Activated CD8-positive, alpha-beta memory T cell treated with anti-CD3 and anti-CD28 coated beads for 24 hours (primary cell): ENCODE measurements around the gene SPECC1.
"Not testable (repeated sequence)": the region's sequence is repeated elsewhere in the genome, so short reads cannot be mapped to it uniquely, and the experiment has no call there.

ENCODE experiments used
- DNase-seq: peaks from one replicate; pipeline ENCODE4 v3.0.0-alpha.2; 2020

SPECC1 gene

GRCh38 chr17:20071824-20072691 lies 62.9 kb downstream of the SPECC1 start:
- DNase-seq: no peak

- no peak for DNase-seq
These were observed 63.5 kb downstream of the SPECC1 start for GRCh38 chr17:20072692-20072992.

DNA sequence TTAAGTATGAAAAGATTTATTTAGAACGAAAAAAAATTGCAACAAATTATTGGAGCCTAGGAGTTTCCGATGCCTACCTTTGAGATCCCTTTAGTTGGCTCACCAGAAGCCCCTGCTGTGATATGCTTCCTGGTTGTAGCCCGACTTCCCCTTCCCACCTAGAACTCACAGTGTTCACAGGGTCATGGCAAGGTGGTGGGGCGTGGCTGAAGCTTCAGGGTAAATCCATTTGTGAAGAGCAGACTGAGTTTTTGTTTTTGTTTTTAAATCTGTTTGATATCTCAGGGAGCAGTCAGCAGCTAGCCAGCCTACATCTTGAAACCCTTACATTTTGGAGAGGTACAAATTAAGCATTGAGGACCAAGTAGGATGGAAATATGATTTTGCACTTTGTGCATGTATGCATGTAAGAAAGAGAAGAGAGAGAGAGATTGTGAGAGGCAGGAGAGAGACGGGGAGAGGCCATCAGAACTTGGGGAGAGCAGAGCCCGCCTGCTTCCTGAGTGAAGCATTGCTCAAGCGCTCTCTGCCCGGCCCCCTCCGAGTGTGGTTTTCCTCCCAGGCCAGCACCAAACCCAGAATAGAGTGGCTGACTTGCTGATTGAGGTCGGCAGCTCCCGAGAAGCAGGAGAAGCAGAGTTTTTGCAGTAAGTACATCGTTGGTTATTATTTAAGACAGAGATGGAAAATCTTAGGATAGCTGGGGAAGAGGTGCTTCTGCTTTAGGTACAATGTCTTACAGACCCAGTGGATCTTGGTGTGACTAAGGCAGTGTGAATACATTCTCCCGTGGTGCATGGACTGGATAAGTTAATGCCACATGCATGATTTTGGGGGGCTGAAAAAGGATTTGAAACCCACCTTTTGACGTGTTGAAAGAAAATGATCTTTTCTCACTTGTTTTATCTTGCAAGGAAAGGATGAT lies 64.2 kb downstream of the SPECC1 start:
- peak; percentile 67 for DNase-seq

GRCh38 chr17:20074001-20074400 lies 64.8 kb downstream of the SPECC1 start:
- DNase-seq: no peak

DNA sequence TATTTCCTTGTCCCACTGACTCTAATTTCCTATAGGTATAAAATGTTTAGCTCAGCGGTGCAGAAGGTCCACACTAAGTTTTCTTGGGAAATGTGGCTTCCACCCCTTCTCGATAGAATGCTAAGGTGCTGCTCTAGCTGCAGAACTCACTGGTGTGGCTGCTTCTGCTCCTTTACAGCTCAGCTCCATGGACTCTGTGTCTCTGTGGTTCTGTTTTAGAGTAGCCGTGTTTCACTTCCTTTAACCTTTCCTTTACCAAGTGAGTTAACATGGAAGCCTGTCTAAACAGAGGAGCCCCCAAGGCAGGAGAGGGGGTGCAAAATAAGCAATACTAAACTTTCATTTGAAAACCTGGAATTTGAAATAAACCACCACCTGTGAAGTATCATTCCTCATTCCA lies 65.3 kb downstream of the SPECC1 start:
- no peak for DNase-seq

DNA sequence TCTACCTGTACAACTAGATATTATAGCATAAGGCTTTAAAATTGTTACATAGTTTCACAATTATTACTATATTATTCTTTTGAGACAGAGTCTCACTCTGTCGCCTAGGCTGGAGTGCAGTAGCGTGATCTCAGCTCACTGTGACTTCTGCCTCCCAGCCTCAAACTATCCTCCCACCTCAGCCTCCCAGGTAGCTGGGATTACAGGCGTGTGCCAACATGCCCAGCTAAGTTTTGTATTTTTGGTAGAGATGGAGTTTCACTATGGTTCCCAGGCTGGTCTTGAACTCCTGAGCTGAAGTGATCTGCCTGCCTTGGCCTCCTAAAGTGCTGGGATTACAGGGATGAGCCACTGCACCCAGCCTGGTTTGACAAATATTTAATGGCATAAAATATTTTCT lies 67.0 kb downstream of the SPECC1 start:
- not testable (repeated sequence) for DNase-seq

DNA sequence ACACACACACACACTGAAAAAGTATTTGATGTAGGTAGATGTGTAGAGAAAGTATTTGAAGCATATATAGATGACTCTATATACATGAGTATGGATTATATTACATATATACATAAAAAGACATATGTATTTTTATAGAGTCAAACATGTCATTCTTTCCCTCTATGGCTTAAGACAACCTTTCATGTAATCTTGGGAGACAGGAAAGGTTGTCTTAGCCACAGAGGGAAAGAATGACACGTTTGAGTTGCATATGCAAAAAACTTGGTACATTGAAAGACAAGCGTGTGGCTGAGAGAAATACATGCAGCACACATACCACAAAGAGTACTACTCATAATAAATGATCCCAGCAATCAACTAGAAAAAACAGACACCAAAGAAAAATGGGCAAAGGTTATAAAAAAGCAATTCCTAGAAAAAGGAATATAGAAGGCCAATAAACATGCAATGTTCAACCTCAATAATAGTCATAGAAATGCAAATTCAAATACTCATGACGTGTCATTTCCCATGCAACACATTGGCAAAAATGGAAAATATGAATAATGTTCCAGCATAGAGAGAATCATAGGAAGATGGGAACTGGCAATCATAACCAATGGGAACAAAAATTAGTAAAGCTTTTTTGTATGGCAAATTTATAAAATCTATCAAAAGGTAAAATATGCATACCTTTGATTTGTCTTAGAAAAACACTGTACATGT lies 69.0 kb downstream of the SPECC1 start:
- no peak for DNase-seq

GRCh38 chr17:20080513-20080912 lies 71.4 kb downstream of the SPECC1 start:
- DNase-seq: no peak

DNA sequence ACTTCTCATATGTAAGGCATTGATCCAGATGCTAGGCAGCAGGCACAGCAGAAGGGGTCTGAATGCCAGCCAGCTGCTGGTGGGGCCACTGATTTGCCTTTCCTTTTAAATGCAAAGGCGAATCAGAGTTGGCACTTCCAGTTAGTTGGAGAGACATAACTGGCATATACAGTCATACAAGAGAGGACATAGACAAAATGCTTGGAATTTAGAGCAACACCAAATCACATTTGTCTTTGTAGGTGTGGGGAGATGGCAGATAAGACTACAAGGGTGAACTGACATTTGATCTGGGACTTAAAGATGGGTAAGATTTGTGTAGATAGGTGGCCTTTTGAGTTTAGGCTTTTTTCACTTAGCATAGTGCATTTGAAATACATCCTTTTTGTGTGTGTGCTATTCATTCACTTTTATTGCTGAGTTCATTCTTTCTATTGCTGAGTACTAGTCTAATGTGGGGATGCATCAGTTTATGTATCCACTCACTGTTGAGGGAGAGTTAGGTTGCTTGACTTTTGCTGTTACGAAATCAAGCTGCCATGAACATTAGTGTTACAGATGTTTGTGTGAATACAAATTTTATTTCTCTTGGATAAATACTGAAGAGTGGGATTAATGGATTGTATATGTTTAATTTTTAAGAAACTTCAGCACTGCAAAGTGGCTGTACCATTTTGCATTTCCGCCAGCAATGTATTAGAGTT lies 74.1 kb downstream of the SPECC1 start:
- no peak for DNase-seq

DNA sequence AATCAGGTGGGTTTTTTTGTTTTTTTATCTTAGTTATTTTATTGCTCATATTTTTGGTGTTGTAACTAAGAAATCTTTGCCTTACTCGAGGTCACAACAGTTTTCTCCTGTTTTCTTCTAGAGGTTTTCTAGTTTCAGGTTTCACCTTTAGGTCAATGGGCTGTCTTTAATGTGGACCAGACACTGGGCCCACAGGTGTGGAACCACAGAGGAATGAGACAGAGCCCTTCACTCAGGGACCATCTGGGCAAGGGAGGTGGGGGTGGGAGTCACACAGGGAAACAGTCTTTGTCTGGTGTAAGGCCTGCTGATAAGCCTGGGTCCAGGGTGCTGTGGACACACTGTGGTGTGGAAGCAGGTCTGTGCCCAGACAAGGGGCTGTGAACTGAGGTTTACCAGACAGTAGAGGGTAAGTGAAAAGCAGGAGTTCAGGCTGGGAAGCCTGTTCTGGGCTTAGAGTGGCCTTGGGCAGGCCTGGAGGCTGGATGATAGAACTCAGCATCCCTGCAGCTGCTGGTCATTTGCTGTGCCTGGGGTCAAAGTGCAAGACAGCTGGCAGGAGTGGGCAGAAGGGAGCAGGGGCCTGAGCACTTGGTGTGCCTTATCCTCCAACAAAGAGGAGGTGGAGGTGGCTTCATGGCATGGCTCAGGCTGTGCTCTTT lies 75.6 kb downstream of the SPECC1 start:
- no peak for DNase-seq

DNA sequence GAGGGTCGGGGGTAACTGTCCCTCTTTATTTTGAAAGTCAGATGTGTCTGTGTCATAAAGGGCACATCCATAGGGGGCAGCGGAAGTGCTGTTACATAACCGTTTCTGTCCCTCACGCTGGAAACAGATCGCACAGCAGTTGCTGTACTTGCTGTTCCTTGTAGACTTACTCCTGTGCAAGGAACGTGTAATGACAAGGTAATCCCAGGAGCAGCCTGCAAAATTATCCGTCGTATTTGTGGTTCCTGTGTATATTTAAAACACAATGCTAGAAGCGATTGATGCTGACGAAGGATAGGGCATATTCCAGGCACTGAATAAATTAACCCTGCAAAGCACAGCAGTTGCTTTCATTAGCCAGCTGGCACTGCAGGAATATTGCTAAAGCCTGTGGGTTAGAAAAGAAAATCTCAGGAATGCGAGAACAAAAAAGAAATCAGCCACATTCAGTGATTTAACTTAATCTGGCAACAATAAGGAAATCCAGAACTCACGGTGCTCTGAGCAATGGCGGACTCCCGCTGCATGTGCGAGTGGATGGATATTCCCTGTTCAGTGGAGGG lies 76.2 kb downstream of the SPECC1 start:
- DNase-seq: no peak

DNA sequence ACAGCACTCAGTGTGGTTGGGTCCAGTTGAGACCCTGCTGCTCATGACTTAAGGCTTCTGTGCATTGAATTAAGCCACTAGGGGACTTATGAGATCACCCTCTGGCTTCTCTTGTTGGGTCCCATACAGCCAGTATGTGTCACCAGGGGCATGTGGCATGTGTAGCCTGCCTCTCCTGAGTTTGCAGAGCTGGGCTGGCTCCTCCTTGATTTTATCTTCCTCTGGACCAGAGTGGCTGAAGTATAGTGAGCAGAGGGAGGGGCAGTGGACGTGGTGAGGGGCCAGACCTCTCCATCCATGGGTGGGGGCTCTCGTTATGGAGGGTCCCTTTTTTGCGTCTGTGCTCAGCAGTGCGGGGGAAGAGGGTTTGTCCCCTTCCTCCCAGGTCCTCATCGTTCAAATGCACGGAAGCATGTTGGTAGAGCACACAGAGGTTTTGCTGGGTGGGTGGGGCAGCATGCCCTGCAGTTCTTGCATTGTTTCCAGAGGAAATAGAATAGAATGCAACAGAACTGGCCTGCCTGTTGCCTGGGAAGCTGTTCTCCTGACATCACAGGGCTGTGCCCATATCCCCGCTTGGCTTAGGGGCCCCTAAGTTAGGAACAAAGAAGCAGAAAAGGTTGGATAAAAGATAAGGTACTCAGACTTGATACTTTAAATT lies 77.4 kb downstream of the SPECC1 start:
- DNase-seq: peak; percentile 33

DNA sequence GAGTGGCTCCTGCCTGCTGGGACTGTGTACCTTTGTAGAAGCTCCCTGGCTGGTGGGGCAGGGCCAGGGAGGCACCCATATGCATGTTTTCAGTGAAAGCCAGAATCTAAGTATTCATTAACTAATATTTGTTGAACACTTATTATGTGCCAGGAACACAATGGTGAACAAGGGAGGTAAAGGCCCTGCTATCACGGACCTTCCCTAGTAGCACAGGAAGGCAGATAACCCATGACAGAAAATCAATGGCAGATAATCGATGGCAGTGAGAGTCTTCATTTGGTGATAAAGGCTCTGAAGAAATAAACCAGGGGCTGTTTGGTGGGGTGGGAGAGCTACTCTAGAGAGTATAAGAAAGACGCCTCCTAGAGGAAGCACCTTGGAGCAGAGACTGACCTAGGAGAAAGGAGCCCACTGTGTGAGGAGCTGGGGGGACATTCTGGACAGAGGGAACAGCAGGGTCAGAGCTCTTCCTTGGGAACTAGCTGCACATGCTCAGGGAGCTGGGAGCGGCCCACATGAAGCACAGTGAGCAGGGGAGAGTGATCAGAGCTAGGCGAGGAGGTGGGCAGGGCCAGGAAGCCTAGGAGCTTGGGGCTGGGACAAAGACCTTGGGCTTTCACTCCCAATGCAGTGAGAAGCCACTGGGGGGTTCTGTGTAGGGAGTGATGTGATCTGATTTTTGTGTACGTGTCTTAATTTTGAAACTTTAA lies 78.5 kb downstream of the SPECC1 start:
- no peak for DNase-seq

DNA sequence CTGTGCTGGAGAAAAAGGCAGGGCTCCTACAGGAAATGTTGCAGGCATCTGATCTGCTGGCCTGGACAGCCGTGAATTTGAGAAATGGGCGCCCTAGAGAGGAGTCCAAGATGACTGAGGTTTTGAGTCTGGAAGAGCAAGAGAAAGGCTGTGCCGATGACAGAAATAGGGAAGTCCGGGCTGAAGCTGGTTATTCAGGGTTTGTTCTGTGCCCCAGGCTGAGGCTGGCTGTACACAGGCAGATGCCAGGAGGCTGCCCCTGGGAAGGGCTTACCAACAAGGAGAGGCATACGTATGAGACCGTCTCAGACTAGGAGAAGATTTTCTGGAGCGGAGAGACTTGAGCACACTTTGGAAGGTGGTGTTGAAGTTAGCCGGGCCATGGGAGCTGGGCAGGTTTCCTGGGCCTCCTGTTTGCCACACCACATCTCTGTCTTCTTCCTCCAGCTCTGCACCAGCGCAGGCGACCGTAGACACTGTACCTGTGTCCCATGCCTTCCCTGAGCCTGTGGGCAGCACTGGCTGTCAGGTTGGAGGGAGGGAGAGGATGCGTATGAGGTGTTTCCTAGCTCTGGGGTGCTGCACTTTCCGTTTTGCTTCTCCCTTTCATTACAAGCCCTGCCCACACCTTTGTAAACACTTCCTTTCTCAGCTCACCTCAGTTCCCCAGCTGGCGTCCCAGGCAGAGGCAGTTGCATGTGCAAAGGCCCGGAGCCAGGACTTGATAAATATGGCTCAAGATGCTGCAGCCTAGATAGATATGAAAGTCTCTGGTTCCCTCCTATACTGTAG lies 80.8 kb downstream of the SPECC1 start:
- DNase-seq: no peak

DNA sequence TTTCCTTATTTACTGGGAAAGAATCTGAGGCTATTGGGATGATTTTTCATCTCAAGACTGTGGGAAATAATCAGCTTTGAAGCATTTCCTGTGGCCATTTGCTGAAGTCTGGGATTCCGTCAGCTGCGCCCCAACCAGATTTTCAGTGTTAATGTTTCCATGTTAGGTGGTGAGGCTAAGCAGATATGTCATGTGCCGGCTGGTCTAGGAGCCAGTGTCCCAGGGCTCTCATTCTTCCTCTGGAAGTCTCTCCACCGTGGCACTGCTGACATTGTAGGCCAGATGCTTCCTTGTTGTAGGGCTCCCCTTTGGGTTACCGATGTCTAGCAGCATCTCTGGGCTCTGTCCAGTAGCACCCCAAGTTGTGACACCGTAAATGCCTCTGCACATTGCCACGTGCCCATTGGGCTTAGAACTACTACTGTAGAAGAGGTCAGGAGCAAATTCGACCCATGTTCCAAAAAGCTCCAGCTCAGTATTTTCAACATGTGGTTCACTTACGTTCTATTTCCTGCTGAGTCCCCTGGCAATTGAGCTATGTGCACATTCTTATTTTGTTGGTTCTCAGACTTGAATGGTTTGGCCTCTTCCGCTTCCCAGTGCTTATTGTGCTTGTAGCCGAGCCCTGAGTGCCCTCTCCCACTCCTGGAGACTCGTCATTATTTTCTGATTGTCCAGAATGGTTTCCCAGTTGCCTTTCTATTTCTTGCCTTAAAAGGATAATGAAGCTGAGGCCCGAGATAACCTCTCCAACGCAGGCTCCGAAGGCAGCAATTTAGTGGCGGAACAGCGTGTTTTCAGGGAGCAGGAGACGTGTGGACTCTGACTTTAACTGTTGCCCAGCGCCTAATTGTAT lies 82.2 kb downstream of the SPECC1 start:
- DNase-seq: no peak

DNA sequence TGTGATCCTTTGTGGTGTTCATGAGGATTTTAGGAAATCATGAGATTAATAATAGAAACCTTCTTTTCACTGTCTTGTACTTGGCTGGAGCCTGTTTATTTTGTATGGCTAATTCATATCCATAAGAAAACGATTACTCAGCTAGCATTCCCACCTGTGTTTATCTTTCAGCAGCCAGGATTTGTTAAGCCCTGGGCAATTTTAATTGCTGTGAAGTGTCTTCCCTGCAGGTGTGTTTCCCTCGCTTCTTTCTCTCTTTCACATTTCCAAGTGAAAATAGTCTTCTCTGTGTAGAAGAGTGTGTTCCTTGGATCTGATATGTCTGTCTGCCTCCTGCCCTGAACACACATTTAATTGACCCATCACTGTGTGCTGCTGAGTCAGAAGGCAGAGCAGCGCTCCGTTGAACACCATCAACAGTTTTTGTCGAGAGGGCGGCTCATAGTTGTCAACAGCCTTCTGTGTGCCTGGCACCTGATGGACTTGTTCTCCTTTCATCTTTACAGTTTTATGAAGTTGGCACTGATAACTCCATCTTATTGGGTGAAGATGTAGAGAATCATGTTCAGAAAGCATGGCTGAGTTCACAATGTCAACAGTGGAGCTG lies 83.2 kb downstream of the SPECC1 start:
- no peak for DNase-seq

DNA sequence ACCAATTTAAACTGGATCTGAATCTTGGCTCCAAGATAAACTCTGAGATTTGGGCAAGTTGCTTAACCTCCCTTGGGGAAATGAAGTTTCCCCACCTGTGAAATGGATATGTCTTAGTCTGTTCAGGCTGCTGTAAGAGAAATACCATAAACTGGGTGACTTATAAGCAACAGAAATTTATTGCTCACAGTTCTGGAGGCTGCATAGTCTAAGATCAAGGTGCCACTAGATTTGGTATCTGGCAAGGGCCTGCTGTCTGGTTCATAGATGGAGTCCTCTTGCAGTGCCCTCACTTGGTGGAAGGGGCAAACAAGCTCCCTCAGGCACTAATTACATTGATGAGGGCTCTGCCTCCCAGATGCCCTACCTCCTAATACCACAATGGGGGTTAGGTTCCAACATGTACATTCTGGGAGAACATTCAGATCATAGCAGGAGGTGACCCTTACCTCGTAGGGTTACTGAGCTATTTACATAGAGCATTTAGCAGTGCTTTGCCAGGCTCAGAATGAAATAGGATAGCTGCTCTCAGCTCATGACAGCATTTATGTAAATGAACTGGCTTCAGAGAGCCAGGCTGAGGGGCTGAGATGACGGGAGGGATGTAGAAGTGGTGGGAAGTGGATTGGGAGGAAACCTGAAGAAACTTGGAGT lies 83.9 kb downstream of the SPECC1 start:
- DNase-seq: no peak

DNA sequence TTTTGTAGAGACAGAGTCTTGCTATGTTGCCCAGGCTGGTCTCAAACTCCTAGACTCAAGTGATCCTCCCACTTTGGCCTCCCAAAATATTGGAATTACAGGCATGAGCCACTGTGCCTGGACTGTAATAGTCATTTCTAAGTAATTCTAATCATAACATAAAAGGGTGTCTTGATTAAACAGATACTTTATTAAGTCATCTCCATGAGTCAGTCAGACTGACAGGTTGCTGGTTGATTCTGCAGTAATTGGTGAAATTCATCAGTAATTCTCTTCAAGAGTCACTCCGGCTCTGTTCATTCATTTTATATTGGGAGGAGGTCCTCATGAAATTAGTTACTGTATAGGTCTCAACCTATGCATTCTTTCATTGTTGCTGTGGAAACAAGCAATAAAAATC lies 85.6 kb downstream of the SPECC1 start:
- DNase-seq: no peak
